Measurements from ENCODE around the gene PRPS1. TPM values are rescaled to one million over a fixed set of nuclear protein-coding genes. Genes with fewer than 3 reads are reported as not detected.

PRPS1 gene
- total RNA-seq, 1 donor from 2014 or later = 19.9 TPM

DNA sequence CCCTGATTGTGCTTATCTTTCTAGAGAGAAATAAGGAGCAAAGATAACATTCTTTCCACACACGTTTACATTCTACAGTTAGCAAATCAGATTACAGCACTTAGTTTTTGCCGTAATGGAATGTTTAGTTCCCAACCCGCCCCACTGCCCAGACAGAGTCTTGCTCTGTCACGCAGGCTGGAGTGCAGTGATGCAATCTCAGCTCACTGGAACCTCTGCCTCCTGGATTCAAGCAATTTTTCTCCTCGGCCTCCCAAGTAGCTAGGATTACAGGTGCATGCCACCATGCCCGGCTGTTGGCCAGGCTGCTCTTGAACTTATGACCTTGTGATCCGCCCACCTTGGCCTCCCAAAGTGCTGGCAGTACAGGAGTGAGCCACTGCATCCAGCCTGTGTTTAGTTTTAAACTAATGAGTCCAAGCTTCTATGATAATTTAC lies 8.4 kb upstream of the PRPS1 start:
- no peak overlapping the region for H3K4me3 ChIP-seq
- H3K9me3 ChIP-seq = no peaks in the 10 kb centered on the region
- TF ChIP-seq POLR2A (IDR thresholded peaks at IDR 0.05) (no peak), POLR2AphosphoS5 (IDR thresholded peaks at IDR 0.05; ENCODE audit: insufficient read depth in 1 of 2, low read depth in 1 of 2) (no peak)
- TF ChIP-seq, protein P1, sequence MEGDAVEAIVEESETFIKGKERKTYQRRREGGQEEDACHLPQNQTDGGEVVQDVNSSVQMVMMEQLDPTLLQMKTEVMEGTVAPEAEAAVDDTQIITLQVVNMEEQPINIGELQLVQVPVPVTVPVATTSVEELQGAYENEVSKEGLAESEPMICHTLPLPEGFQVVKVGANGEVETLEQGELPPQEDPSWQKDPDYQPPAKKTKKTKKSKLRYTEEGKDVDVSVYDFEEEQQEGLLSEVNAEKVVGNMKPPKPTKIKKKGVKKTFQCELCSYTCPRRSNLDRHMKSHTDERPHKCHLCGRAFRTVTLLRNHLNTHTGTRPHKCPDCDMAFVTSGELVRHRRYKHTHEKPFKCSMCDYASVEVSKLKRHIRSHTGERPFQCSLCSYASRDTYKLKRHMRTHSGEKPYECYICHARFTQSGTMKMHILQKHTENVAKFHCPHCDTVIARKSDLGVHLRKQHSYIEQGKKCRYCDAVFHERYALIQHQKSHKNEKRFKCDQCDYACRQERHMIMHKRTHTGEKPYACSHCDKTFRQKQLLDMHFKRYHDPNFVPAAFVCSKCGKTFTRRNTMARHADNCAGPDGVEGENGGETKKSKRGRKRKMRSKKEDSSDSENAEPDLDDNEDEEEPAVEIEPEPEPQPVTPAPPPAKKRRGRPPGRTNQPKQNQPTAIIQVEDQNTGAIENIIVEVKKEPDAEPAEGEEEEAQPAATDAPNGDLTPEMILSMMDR (IDR thresholded peaks at IDR 0.05) = no peak
- H3K27ac ChIP-seq = no peak overlapping the region
- intact Hi-C loops (cut with DNase I) = no loop called here
- no peaks in the 10 kb centered on the region for H3K27me3 ChIP-seq
- no peaks in the 10 kb centered on the region for H3K36me3 ChIP-seq
- no peaks in the 10 kb centered on the region for H3K4me1 ChIP-seq
- no peak for DNase-seq (ENCODE audit: extremely low spot score in 2 of 2)

- H3K27ac ChIP-seq = no peak overlapping the region
- H3K36me3 ChIP-seq = no peaks in the 10 kb centered on the region
- intact Hi-C loops (cut with DNase I) = no loop called here
- no peak for TF ChIP-seq POLR2A (IDR thresholded peaks at IDR 0.05)
- TF ChIP-seq, protein P1 (IDR thresholded peaks at IDR 0.05) = no peak
- TF ChIP-seq POLR2AphosphoS5 (IDR thresholded peaks at IDR 0.05; ENCODE audit: insufficient read depth in 1 of 2, low read depth in 1 of 2) = no peak
- H3K9me3 ChIP-seq = no peaks in the 10 kb centered on the region
- no peak for DNase-seq (ENCODE audit: extremely low spot score in 2 of 2)
- no peak overlapping the region for H3K4me3 ChIP-seq
- peaks cover 5% of the 10 kb centered on the region for H3K4me1 ChIP-seq
- no peaks in the 10 kb centered on the region for H3K27me3 ChIP-seq
These were observed 3.4 kb upstream of the PRPS1 start for GRCh38 chrX:107624893-107625292.

DNA sequence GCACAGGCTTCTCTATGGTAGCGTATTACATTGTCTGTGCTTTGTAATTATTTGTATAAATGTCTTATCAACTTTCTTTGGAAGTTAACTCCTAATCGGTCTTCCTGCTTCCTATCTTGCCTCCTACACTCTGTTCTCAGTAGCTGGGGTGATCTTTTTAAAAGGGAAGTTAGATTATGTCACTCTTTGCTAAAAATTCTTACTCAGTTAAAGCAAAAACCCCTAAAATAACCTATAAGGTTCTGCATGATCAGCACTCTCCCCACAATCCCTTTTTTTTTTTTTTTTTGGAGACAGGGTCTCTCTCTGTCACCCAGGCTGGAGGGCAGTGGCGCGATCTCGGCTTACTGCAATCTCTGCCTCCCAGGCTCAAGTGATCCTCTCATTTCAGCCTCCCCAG lies 2.6 kb upstream of the PRPS1 start:
- Histone ChIP-seq H3K4me1 (peaks cover 5% of the 10 kb centered on the region), H3K9me3 (no peaks in the 10 kb centered on the region), H3K4me3 (no peak overlapping the region), H3K27me3 (no peaks in the 10 kb centered on the region), H3K36me3 (no peaks in the 10 kb centered on the region), H3K27ac (no peak overlapping the region)
- no peak for DNase-seq (ENCODE audit: extremely low spot score in 2 of 2)
- TF ChIP-seq POLR2A (IDR thresholded peaks at IDR 0.05) = no peak
- TF ChIP-seq POLR2AphosphoS5 (IDR thresholded peaks at IDR 0.05; ENCODE audit: insufficient read depth in 1 of 2, low read depth in 1 of 2) = no peak
- TF ChIP-seq, protein P1 (IDR thresholded peaks at IDR 0.05) = no peak
- intact Hi-C loops (cut with DNase I) = no loop called here

DNA sequence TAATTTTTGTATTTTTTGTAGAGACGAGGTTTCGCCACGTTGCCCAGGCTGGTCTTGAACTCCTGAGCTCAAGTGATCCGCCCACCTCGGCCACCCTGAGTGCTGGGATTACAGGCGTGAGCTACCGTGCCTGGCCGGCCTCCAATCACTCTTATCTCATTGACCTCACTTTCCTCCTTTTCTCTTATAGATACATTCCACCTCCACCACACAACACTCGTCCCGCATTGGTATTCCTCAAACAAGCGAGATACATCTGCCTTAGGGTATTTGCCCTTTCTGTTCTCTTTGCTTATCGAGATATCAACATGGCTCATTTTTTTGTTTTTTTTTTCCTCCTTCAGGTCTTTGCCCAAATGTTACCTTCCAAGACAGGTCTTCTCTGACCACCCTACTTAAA lies 1.8 kb upstream of the PRPS1 start:
- TF ChIP-seq, protein P1 (IDR thresholded peaks at IDR 0.05) = no peak
- TF ChIP-seq POLR2AphosphoS5 (IDR thresholded peaks at IDR 0.05; ENCODE audit: insufficient read depth in 1 of 2, low read depth in 1 of 2) (no peak), POLR2A (IDR thresholded peaks at IDR 0.05) (no peak)
- intact Hi-C loops (cut with DNase I) = no loop called here
- Histone ChIP-seq H3K27ac (no peak overlapping the region), H3K4me3 (no peak overlapping the region), H3K27me3 (no peaks in the 10 kb centered on the region), H3K4me1 (peaks cover 5% of the 10 kb centered on the region), H3K36me3 (no peaks in the 10 kb centered on the region), H3K9me3 (no peaks in the 10 kb centered on the region)
- DNase-seq (ENCODE audit: extremely low spot score in 2 of 2) = no peak

DNA sequence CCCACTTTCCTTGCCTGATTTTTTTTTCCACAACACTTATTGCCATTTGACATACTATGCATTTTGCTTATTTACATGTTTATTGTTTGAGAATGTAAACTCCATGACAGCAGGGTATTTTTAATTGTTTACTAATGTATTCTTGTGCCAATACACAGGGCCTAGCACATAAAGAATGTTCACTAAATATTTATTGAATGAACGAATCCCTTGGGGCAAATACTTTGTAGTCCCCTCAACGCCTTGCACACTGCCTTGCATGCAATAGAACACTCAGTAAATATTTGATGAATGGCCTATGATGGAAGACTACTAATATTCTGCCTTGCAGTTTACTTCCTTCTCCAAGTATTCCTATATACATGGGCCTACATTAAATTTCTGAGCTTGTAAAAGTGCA lies 1.4 kb upstream of the PRPS1 start:
- no peak for DNase-seq (ENCODE audit: extremely low spot score in 2 of 2)
- Histone ChIP-seq H3K4me1 (peaks cover 5% of the 10 kb centered on the region), H3K27me3 (no peaks in the 10 kb centered on the region), H3K9me3 (no peaks in the 10 kb centered on the region), H3K27ac (no peak overlapping the region), H3K36me3 (no peaks in the 10 kb centered on the region), H3K4me3 (no peak overlapping the region)
- intact Hi-C loops (cut with DNase I) = no loop called here
- TF ChIP-seq, protein P1 (IDR thresholded peaks at IDR 0.05) = no peak
- no peak for TF ChIP-seq POLR2AphosphoS5 (IDR thresholded peaks at IDR 0.05; ENCODE audit: insufficient read depth in 1 of 2, low read depth in 1 of 2)
- TF ChIP-seq POLR2A (IDR thresholded peaks at IDR 0.05) = no peak

Data from vagina (tissue), 2 donors.